Pancreas (tissue), 10 donors: Measurements from ENCODE around the gene UBE2D1. TPM values are rescaled to one million over a fixed set of nuclear protein-coding genes. Genes with fewer than 3 reads are reported as not detected.

Experiments used
- ATAC-seq, 4 donors: fragments of 200-7000 bp; cut with Tn5 transposase; one replicate each; pipeline versions ENCODE4 v1.8.0 to v1.9.1; 2020; ENCODE audit warnings: mild to moderate bottlenecking in 4 of 4, moderate library complexity in 4 of 4
- DNase-seq, 6 donors: peaks; one replicate each; pipeline ENCODE4 v3.0.0-alpha.2; 2020
- FAIRE-seq: peaks from 2 replicates; lab custom pipeline; 2012; peaks lifted over from hg19 to GRCh38; lab: Jason Lieb, UNC
- H3K27ac ChIP-seq, 4 donors: fragments of 200-600 bp; sonication (generic); 1 replicate in 3 of 4; 2 replicates in 1 of 4; pipeline versions ENCODE4 v1.5.0 to v1.8.0; 2020
- H3K27me3 ChIP-seq, 4 donors: fragments of 200-600 bp; one replicate each; pipeline ENCODE4 v1.8.0; 2021
- H3K36me3 ChIP-seq, 3 donors: fragments of 200-600 bp; sonication (generic) in 1 of 3; one replicate each; pipeline versions ENCODE4 v1.5.0 to v1.8.0; 2020 to 2021
- H3K4me1 ChIP-seq, 3 donors: fragments of 200-600 bp; one replicate each; pipeline ENCODE4 v1.8.0; 2021
- H3K4me3 ChIP-seq, 4 donors: fragments of 200-600 bp; sonication (generic) in 2 of 4; one replicate each; pipeline versions ENCODE4 v1.5.0 to v1.8.0; 2020 to 2021
- H3K9me3 ChIP-seq, 4 donors: fragments of 200-600 bp; one replicate each; pipeline ENCODE4 v1.8.0; 2021
- WGBS, 2 donors: extraction: QIAGEN DNeasy Blood & Tissue Kit; methylation state at CpG; one replicate each; pipeline ENCODE4 v1.1.7; 2013; 5-methylcytosine and 5-hydroxymethylcytosine counted together
- intact Hi-C, 3 donors: fragments of 100-400 bp; cut with DNase I; formaldehyde crosslinking; loops; one replicate each; pipeline versions ENCODE4 v1.11.1 to v1.14.2; 2022
- polyA plus RNA-seq, 2 donors: library from polyadenylated mRNA; stranded (reverse); fragments of 200-250 nt; gene quantifications; one replicate each; pipeline ENCODE4 v1.2.3, GENCODE V29; 2013
- total RNA-seq, 6 donors: library from RNA; stranded (reverse); fragmentation: NEBNext Ultra II Directional in 4 of 6; extraction: Animal tissue kit (Norgen Biotek cat#: 25700) in 4 of 6; gene quantifications; one replicate each; pipeline versions ENCODE4 v1.2.1 to v1.2.4, GENCODE V29; 2021 to 2023
- TF ChIP-seq, protein P1 (sequence below), 4 donors: fragments of 200-600 bp; sonication (generic) in 3 of 4; IDR thresholded peaks; one replicate each; pipeline versions ENCODE4 v1.5.0 to v1.8.0; 2021; ENCODE audit warnings: antibody characterized with exemption in 4 of 4
- donor health status: healthy with polysubstance abuse.
- donor health status: DM: no; HTN: no; CAD: no; lungs with moderate emphysema.
- donor health status: DM: no; HTN: no; CAD: no.
- donor health status: control.
- donor health status: control.
- donor health status: Bipolar disorder and iron deficiency.
- donor health status: DM: yes; HTN: yes; CAD: no.
- donor health status: DM: no; HTN: no; CAD: no.
- donor health status: DM: no; HTN: no; CAD: no.
- donor health status: DM: yes; HTN: yes; CAD: no.

Gene UBE2D1
- total and polyA plus RNA-seq, 8 donors, result 2.5 to 8.9 (median 3.1) TPM

DNA sequence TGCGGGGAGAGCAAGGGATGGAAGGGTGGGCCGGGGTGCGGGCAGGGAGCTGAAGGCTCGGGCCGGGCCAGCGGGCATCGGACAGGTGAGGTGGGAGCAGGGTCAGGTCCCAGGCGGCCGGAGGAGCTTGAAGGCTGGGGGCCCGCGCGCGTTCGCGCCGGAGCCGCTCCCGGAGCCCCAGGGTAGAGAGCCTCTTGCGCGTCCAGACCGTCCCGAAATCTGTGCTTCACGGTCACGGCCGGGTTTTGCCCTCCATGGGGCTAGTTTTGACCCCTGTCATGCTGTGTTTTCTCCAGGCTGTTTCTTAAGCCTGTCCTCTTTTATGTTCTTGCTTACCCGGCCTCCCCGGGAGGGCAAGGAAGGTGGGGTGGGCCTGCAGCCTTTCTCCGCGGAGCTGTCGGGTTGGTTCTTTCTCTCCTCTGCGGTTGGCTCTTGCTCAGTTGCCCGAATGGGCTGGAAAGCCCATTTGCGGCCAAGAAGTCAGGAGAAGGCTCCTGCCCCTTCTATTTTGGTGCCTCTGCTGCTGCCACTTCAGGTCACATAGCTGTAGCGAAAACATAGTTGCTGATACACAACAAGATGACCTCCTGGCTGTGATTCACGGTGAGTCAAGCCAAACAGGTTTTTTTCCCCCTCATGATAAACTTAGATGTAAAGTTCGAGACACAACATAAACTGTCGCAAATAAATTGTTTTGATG, 650 bp downstream of the UBE2D1 start:
- ATAC-seq (peak; percentile 62 to 80 (median 73)), DNase-seq (peak in 5 of 6 donors; percentile 14 to 72 (median 28)), FAIRE-seq (no peak)
- H3K4me1 ChIP-seq, result peaks cover 0 to 16% (median 13%) of the 10 kb centered on the region in 3 donors
- H3K36me3 ChIP-seq, result no peaks in the 10 kb centered on the region
- intact Hi-C loops, result no loop called here
- H3K27me3 ChIP-seq, result no peaks in the 10 kb centered on the region
- H3K27ac ChIP-seq, result peak overlapping the region; percentile 40 to 72 (median 55)
- 1 to 2% methylated on average over 22 to 37 of the region's 37 CpGs for WGBS, 2 donors
- peak overlapping the region; percentile 80 to 99 (median 86) for H3K4me3 ChIP-seq
- no peaks in the 10 kb centered on the region for H3K9me3 ChIP-seq
- TF ChIP-seq, protein P1, sequence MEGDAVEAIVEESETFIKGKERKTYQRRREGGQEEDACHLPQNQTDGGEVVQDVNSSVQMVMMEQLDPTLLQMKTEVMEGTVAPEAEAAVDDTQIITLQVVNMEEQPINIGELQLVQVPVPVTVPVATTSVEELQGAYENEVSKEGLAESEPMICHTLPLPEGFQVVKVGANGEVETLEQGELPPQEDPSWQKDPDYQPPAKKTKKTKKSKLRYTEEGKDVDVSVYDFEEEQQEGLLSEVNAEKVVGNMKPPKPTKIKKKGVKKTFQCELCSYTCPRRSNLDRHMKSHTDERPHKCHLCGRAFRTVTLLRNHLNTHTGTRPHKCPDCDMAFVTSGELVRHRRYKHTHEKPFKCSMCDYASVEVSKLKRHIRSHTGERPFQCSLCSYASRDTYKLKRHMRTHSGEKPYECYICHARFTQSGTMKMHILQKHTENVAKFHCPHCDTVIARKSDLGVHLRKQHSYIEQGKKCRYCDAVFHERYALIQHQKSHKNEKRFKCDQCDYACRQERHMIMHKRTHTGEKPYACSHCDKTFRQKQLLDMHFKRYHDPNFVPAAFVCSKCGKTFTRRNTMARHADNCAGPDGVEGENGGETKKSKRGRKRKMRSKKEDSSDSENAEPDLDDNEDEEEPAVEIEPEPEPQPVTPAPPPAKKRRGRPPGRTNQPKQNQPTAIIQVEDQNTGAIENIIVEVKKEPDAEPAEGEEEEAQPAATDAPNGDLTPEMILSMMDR (IDR thresholded peaks at IDR 0.05), result no peak

DNA sequence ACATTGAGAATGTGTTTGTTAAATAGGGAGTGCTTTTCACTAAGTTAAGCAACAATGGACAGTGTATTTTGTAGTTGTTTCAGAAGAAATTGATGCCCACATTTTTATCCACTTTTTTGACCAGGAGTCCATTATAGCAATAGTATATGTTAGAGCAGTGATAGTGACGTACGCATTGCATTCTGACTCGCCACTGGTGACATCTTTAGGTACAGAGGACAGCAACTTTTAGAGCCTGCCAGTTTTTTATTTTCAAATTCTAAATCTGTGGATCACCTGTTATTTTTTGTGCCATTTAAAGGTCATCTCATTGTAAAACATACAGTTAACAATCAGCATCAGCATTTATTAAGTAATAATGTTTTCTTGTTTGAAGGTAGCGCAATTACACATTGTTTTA, 1.4 kb downstream of the UBE2D1 start:
- 85 to 89% methylated on average over 4 of the region's 4 CpGs for WGBS, 2 donors
- Histone ChIP-seq H3K4me3 (peak overlapping the region in 2 of 4 donors; percentile 83 to 99), H3K4me1 (peaks cover 0 to 17% (median 13%) of the 10 kb centered on the region in 3 donors), H3K27me3 (no peaks in the 10 kb centered on the region), H3K9me3 (no peaks in the 10 kb centered on the region), H3K27ac (no peak overlapping the region), H3K36me3 (no peaks in the 10 kb centered on the region)
- no peak for FAIRE-seq
- intact Hi-C loops, result no loop called here
- no peak for ATAC-seq
- TF ChIP-seq, protein P1 (IDR thresholded peaks at IDR 0.05), result no peak
- DNase-seq, result no peak

DNA sequence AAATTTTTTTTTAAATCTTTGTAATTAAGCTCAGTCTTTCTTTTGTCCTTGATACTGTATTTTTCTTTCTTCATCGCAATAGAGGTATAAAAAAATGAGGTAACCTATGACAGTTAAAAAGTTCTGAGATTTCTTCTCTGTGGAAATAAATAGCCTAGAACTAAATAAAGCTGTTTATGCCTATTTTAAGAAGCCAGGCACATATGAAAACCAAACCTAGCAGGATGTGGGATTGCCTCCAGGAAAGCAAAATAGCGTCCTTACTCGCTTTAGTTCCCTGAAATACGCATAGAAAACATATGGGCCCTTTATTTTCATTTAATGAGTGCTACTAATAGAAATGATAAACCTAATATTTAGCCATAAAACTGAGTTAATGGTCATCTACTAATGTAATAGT, 6.6 kb downstream of the UBE2D1 start:
- H3K9me3 ChIP-seq, result no peaks in the 10 kb centered on the region
- no peak overlapping the region for H3K27ac ChIP-seq
- H3K4me3 ChIP-seq, result no peak overlapping the region
- DNase-seq, result no peak
- no peak for ATAC-seq
- intact Hi-C loops, result no loop called here
- 88% methylated on average over 4 of the region's 4 CpGs for WGBS, 2 donors
- no peaks in the 10 kb centered on the region for H3K27me3 ChIP-seq
- TF ChIP-seq, protein P1 (IDR thresholded peaks at IDR 0.05), result no peak
- no peaks in the 10 kb centered on the region for H3K36me3 ChIP-seq
- no peak for FAIRE-seq
- peaks cover 0 to 15% (median 9%) of the 10 kb centered on the region in 3 donors for H3K4me1 ChIP-seq

DNA sequence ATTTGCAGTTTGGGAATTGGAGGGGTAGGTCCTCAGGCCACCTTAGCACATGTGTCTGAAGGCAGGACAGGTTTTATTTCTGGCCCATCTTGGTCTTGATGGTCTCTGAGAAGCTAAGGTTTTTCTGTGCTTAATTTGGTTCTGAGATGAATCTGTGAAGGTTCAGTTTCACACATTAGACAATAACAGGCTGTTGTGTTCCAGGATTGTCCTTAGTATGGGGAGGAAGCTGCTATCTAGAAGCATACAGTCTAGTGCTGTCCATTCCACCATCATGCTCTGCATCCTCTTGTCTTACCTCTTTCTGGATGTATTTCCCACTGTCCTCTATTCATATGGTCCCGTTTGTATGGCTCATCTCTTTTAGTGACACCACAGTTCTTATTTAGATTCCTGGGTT, 7.1 kb downstream of the UBE2D1 start:
- TF ChIP-seq, protein P1 (IDR thresholded peaks at IDR 0.05), result no peak
- H3K27me3 ChIP-seq, result no peaks in the 10 kb centered on the region
- no peak overlapping the region for H3K27ac ChIP-seq
- no peak overlapping the region for H3K4me3 ChIP-seq
- no peak for FAIRE-seq
- no peaks in the 10 kb centered on the region for H3K36me3 ChIP-seq
- no peaks in the 10 kb centered on the region for H3K9me3 ChIP-seq
- H3K4me1 ChIP-seq, result peaks cover 0 to 15% (median 4%) of the 10 kb centered on the region in 3 donors
- ATAC-seq, result no peak
- WGBS, 2 donors, result 74 to 88% methylated on average over 1 of the region's 1 CpG
- no peak for DNase-seq
- intact Hi-C loops, result no loop called here

DNA sequence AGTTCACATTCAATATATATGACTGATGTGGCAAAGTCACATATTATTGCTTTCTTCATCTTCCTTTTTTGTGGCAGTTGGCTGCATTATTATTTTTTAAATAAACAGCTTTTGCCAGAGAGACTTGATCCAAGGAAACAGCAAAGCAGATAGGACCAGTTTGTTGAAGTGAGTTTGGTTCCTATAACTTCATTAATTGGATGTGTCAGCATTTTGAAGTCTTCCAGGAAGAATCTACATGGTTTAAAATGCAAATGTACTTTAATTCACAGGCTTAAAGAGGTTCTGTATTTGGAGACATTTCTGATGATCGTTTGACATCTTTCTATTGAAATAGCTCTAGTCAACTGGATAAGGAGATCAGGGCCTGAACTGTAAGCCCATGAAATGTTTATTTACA, 13.2 kb downstream of the UBE2D1 start:
- Histone ChIP-seq H3K4me1 (peaks cover 0 to 7% (median 2%) of the 10 kb centered on the region in 3 donors), H3K27ac (no peak overlapping the region), H3K9me3 (no peaks in the 10 kb centered on the region), H3K27me3 (no peaks in the 10 kb centered on the region), H3K36me3 (no peaks in the 10 kb centered on the region), H3K4me3 (no peak overlapping the region)
- intact Hi-C loops, result no loop called here
- WGBS, 2 donors, result 25 to 41% methylated on average over 1 of the region's 1 CpG
- FAIRE-seq (no peak), DNase-seq (no peak), ATAC-seq (no peak)
- TF ChIP-seq, protein P1 (IDR thresholded peaks at IDR 0.05), result no peak
